Measurements from ENCODE around the gene PIGP.

The PIGP gene

DNA sequence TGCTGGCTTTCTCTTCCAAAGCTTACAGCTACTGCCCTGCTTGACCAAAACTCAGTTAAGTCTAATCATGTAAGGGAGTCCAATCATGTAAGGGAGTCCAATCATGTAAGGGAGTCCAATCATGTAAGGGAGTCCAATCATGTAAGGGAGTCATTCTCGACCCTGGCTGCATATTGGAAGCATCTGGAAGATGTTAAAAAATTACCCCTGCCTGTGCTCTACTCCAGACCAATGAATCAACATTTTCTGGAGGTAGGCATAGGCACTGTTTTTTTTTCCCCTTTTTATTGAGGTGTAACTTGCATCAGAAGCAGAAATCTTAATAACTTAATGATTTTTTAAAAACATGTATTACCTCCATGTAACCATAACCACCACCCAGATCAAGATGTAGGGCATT lies 9.4 kb downstream of the PIGP start:
- Histone ChIP-seq H3K4me1 (peaks cover 8% of the 10 kb centered on the region; the same call in 1 of the 2 replicates), H3K4me3 (ENCODE audit: low read depth, low read length) (no peak overlapping the region), H3K36me3 (no peaks in the 10 kb centered on the region), H3K27me3 (no peaks in the 10 kb centered on the region), H3K9me3 (no peaks in the 10 kb centered on the region)
- TF ChIP-seq, protein P1, sequence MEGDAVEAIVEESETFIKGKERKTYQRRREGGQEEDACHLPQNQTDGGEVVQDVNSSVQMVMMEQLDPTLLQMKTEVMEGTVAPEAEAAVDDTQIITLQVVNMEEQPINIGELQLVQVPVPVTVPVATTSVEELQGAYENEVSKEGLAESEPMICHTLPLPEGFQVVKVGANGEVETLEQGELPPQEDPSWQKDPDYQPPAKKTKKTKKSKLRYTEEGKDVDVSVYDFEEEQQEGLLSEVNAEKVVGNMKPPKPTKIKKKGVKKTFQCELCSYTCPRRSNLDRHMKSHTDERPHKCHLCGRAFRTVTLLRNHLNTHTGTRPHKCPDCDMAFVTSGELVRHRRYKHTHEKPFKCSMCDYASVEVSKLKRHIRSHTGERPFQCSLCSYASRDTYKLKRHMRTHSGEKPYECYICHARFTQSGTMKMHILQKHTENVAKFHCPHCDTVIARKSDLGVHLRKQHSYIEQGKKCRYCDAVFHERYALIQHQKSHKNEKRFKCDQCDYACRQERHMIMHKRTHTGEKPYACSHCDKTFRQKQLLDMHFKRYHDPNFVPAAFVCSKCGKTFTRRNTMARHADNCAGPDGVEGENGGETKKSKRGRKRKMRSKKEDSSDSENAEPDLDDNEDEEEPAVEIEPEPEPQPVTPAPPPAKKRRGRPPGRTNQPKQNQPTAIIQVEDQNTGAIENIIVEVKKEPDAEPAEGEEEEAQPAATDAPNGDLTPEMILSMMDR (IDR thresholded peaks at IDR 0.05; ENCODE audit: low read depth, low read length), result no peak
- no peak for DNase-seq

DNA sequence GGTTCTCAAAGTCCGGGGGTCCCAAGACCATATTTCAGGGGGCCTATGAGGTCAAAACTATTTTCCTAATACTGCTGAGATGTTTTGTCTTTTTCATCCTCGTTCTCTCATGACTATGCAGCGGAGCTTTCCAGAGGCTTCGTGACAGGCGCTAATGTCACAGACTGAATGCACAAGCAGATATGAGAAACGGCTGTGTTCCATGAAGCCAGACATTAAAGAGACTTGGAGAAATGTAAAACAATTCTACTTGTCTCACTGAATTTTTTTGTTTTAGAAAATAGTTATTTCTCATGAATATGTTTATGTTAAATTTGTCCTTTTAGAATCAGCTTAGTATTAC lies 10.3 kb downstream of the PIGP start:
- no peak for DNase-seq
- Histone ChIP-seq H3K4me1 (peaks cover 8% of the 10 kb centered on the region; the same call in 1 of the 2 replicates), H3K36me3 (no peaks in the 10 kb centered on the region), H3K9me3 (no peaks in the 10 kb centered on the region), H3K4me3 (ENCODE audit: low read depth, low read length) (no peak overlapping the region), H3K27me3 (no peaks in the 10 kb centered on the region)
- TF ChIP-seq, protein P1 (IDR thresholded peaks at IDR 0.05; ENCODE audit: low read depth, low read length), result no peak

DNA sequence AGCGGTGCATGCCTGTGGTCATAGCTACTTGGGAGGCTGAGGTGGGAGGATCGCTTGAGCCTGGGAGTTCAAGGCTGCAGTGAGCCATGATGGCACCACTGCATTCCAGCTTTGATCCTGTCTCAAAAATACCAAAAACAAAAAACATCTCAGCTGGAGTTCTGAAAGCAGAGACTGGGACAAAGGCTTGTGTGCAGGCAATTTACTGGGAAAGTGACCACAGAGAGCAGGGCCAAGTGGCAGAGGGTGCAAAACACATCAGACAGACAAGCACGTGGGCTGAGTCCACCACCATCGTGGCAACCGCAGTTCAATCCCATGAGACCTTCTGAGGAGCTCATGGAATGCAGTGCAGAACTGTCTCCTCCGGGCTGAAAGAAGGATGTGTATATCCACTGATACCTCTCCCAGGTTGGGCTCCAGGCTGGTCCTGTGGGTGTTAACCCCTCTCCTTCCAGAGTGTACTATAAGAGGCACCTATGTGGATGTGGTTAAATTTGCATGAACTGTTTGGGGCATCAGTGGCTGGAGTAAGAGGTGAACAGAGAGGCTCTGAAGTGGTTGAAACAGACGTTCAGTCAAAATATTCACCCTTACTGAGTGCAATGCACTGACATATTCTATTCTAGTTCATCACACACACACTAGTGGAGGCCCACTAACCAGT lies 10.8 kb downstream of the PIGP start:
- TF ChIP-seq, protein P1 (IDR thresholded peaks at IDR 0.05; ENCODE audit: low read depth, low read length), result no peak
- Histone ChIP-seq H3K4me1 (peaks cover 8% of the 10 kb centered on the region; the same call in 1 of the 2 replicates), H3K4me3 (ENCODE audit: low read depth, low read length) (no peak overlapping the region), H3K27me3 (no peaks in the 10 kb centered on the region), H3K9me3 (no peaks in the 10 kb centered on the region), H3K36me3 (no peaks in the 10 kb centered on the region)
- DNase-seq, result no peak

GRCh38 chr21:37060296-37060695 lies 12.6 kb downstream of the PIGP start:
- H3K4me1 ChIP-seq, result peaks cover 11% of the 10 kb centered on the region; the same call in 1 of the 2 replicates
- no peaks in the 10 kb centered on the region for H3K27me3 ChIP-seq
- H3K4me3 ChIP-seq (ENCODE audit: low read depth, low read length), result no peak overlapping the region
- H3K36me3 ChIP-seq, result no peaks in the 10 kb centered on the region
- no peaks in the 10 kb centered on the region for H3K9me3 ChIP-seq
- TF ChIP-seq, protein P1 (IDR thresholded peaks at IDR 0.05; ENCODE audit: low read depth, low read length), result no peak
- peak; percentile 45 for DNase-seq

DNA sequence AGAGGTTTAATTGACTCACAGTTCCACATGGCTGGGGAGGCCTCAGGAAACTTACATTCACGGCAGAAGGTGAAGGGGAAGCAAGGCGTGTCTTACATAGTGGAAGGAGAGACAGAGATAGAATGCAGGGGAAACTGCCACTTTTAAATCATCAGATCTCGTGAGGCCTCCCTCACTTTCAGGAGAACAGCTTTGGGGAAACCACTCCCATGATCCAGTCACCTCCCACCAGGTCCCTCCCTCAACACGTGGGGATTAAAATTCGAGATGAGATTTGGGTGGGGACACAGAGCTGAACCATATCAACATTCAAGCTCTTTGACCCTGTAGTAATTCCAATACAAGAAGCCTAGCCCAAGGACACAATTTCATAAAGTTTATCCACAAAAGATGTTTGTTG lies 13.7 kb downstream of the PIGP start:
- Histone ChIP-seq H3K4me1 (peaks cover 10% of the 10 kb centered on the region; the same call in 1 of the 2 replicates), H3K9me3 (no peaks in the 10 kb centered on the region), H3K4me3 (ENCODE audit: low read depth, low read length) (no peak overlapping the region), H3K27me3 (no peaks in the 10 kb centered on the region), H3K36me3 (no peaks in the 10 kb centered on the region)
- DNase-seq, result no peak
- TF ChIP-seq, protein P1 (IDR thresholded peaks at IDR 0.05; ENCODE audit: low read depth, low read length), result no peak

DNA sequence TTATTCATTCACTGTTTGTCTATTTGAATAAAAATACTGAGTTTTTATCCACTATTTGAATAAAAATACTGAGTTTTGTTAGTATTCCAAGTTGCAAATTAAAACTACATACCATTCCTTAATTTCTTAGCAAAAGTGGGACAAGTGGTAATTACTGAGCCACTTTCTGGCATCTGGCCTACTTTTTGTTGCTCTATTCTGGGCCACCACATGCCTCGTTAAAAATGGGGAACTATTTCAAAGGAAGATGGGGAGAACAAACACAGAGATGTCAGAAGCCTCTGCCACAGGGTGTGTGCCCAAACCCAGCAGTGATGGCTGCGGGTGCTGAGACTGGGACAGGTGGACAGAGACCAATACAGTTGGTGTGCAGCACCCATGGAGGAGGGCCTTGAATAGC lies 14.6 kb downstream of the PIGP start:
- DNase-seq, result no peak
- H3K4me3 ChIP-seq (ENCODE audit: low read depth, low read length), result no peak overlapping the region
- H3K4me1 ChIP-seq, result peaks cover 4% of the 10 kb centered on the region; the same call in 1 of the 2 replicates
- H3K27me3 ChIP-seq, result no peaks in the 10 kb centered on the region
- TF ChIP-seq, protein P1 (IDR thresholded peaks at IDR 0.05; ENCODE audit: low read depth, low read length), result no peak
- H3K36me3 ChIP-seq, result no peaks in the 10 kb centered on the region
- H3K9me3 ChIP-seq, result no peaks in the 10 kb centered on the region

Measured in BE2C (cell line).